Psoas muscle (tissue), 8 donors: ENCODE data around the gene MRPL41. TPM values are rescaled to one million over a fixed set of nuclear protein-coding genes. Genes with fewer than 3 reads are reported as not detected.

Source experiments
- ATAC-seq, 4 donors: fragments of 200-7000 bp; cut with Tn5 transposase; one replicate each; pipeline ENCODE4 v1.9.1; 2020; ENCODE audit warnings: moderate library complexity in 3 of 4, mild to moderate bottlenecking in 2 of 4
- DNase-seq, 2 donors: peaks; one replicate each; pipeline ENCODE4 v3.0.0-alpha.2; 2020
- H3K27ac ChIP-seq: fragments of 200-600 bp; one replicate; pipeline ENCODE4 v1.8.0; 2022
- H3K27me3 ChIP-seq, 3 donors: fragments of 200-600 bp in 1 of 3; one replicate each; pipeline versions ENCODE4 v1.6.1 to v1.8.0; 2013 to 2022; ENCODE audit warnings: low read length in 2 of 3, mild to moderate bottlenecking in 2 of 3, moderate library complexity in 1 of 3; ENCODE audit not compliant: insufficient read depth in 3 of 3
- H3K36me3 ChIP-seq, 2 donors: fragments of 200-600 bp in 1 of 2; one replicate each; pipeline versions ENCODE4 v1.6.1 to v1.8.0; 2013 to 2022; ENCODE audit warnings: low read depth in 1 of 2, mild to moderate bottlenecking in 1 of 2, moderate library complexity in 1 of 2; ENCODE audit not compliant: insufficient read depth in 1 of 2
- H3K4me1 ChIP-seq: fragments of 200-600 bp; one replicate; pipeline ENCODE4 v1.8.0; 2022
- H3K4me3 ChIP-seq: fragments of 200-600 bp; one replicate; pipeline ENCODE4 v1.8.0; 2022; ENCODE audit warnings: mild to moderate bottlenecking
- H3K9me3 ChIP-seq: fragments of 200-600 bp; one replicate; pipeline ENCODE4 v1.8.0; 2022
- CTCF ChIP-seq: fragments of 200-600 bp; IDR thresholded peaks from one replicate; pipeline ENCODE4 v1.8.0; 2022; ENCODE audit warnings: antibody characterized with exemption
- WGBS, 3 donors: extraction: QIAGEN DNeasy Blood & Tissue Kit; methylation state at CpG; one replicate each; pipeline versions ENCODE4 v1.1.6 to v1.1.7; 2013; 5-methylcytosine and 5-hydroxymethylcytosine counted together
- intact Hi-C, 2 donors: fragments of 100-400 bp; cut with DNase I; formaldehyde crosslinking; loops; one replicate each; pipeline versions ENCODE4 v1.11.0 to v1.14.2; 2022
- polyA plus RNA-seq, 3 donors: library from polyadenylated mRNA; stranded (reverse); fragments of 200-250 nt; gene quantifications; one replicate each; pipeline ENCODE4 v1.2.3, GENCODE V29; 2013
- total RNA-seq, 4 donors: library from RNA; stranded (reverse); fragmentation: NEBNext Ultra II Directional in 2 of 4; extraction: Animal tissue kit (Norgen Biotek cat#: 25700) in 2 of 4; gene quantifications; one replicate each; pipeline versions ENCODE4 v1.2.1 to v1.2.4, GENCODE V29; 2021 to 2023
- donor health status: healthy with polysubstance abuse.
- donor health status: DM: no; HTN: no; CAD: no; lungs with moderate emphysema.
- donor health status: Bipolar disorder and iron deficiency.
- donor health status: healthy.
- donor health status: DM: yes; HTN: yes; CAD: no.
- donor health status: DM: no; HTN: no; CAD: no.
- donor health status: DM: no; HTN: no; CAD: no.
- donor health status: DM: yes; HTN: yes; CAD: no.

Gene MRPL41
- total and polyA plus RNA-seq, 7 donors, result 78.0 to 226 (median 120) TPM

DNA sequence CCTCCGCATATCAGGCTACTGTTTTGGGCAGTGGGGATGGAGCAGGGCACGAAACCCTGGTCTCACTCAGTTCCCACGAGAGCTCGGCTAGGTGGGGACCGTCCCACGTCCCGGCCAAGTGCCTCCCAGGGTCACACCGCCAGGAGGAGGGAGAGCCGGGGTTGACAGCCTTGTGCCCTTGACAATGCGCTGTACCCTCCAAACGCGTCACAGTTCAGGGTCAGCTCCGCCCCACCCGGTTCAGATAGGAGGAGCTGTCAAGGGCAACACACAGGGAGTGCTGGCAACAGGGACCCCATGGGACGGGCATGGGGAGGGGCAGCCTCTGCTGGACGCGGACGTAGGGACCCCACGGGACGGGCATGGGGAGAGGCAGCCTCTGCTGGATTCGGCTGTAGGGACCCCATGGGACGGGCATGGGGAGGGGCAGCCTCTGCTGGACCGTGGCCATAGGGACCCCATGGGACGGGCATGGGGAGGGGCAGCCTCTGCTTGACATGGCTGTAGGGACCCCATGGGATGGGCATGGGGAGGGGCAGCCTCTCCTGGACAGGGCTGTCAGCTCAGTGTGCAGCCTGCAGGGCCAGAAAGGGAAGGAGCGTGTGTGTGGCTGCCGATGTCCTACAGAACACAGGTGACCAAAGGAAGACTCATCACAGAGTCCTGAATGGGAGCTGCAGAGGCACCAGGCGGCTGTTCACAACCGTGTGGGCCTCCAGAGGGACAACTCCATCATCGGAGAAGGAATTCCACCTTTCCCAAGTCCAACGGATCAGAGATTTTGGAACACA lies 30.9 kb upstream of the MRPL41 start:
- intact Hi-C loops, result loop anchor here in 1 of 2 donors (5.0 to 10.0 kb wide), 2 partner anchors 99 to 226 kb away; partner anchors contain the start of genes EXD3 and NOXA1
- Histone ChIP-seq H3K36me3 (peaks cover 0 to 29% of the 10 kb centered on the region in 2 donors), H3K9me3 (no peaks in the 10 kb centered on the region), H3K4me1 (peaks cover 4% of the 10 kb centered on the region), H3K27ac (no peak overlapping the region), H3K4me3 (no peak overlapping the region), H3K27me3 (no peaks in the 10 kb centered on the region)
- TF ChIP-seq CTCF, result no peak
- WGBS, 3 donors, result 77 to 81% (median 77%) methylated on average over 28 to 30 of the region's 30 CpGs
- no peak for DNase-seq
- no peak for ATAC-seq

GRCh38 chr9:137521405-137521985 lies 30.2 kb upstream of the MRPL41 start:
- Histone ChIP-seq H3K27me3 (no peaks in the 10 kb centered on the region), H3K27ac (no peak overlapping the region), H3K36me3 (peaks cover 0 to 29% of the 10 kb centered on the region in 2 donors), H3K4me3 (no peak overlapping the region), H3K9me3 (no peaks in the 10 kb centered on the region), H3K4me1 (peaks cover 4% of the 10 kb centered on the region)
- no peak for TF ChIP-seq CTCF
- intact Hi-C loops, result loop anchor here in 1 of 2 donors (5.0 to 10.0 kb wide), 2 partner anchors 99 to 227 kb away; partner anchors contain the start of genes EXD3 and NOXA1
- 48 to 63% (median 58%) methylated on average over 18 of the region's 18 CpGs for WGBS, 3 donors
- no peak for DNase-seq
- ATAC-seq, result peak in 3 of 4 donors; percentile 34 to 48 (median 41)

DNA sequence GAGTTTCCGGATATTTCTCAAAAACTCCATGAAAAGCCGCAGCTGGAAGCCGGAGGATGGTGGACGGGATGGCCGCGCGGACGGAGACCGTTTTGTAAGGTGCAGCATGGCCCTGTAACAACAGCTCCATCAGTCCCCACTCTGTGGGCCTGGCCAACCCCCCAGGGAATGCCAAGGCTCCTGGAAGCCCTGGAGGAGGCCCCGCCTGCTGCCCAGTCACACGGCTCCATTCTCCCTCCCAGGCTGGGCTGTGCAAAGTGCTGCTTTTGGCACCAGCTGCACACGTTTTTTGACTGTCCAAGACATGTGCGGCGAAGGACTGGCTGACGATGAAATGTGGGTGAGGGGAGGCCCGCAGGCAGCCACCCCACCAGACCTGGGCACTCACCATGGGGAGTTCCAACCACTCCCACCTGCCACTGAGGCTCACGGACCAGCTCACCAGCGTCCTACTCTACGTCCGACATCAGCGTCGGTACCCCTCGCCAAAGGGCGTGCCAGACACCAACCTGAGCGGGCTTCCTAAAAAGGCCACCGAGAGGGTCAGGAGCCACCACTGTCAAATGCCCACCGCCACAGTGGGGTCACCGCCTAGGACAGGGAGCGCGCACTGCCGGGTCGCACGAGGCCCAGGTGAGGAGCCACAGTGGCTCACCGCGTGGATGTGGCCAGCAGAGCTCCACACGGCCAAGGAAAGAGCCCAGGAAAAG lies 28.8 kb upstream of the MRPL41 start:
- ATAC-seq (no peak), DNase-seq (no peak)
- intact Hi-C loops, result loop anchor here in 1 of 2 donors (5.0 to 10.0 kb wide), 2 partner anchors 101 to 228 kb away; partner anchors contain the start of genes EXD3 and NOXA1
- Histone ChIP-seq H3K9me3 (no peaks in the 10 kb centered on the region), H3K36me3 (peaks cover 0 to 29% of the 10 kb centered on the region in 2 donors), H3K27me3 (no peaks in the 10 kb centered on the region), H3K27ac (no peak overlapping the region), H3K4me1 (peaks cover 4% of the 10 kb centered on the region), H3K4me3 (no peak overlapping the region)
- TF ChIP-seq CTCF, result no peak
- 90 to 94% (median 92%) methylated on average over 36 of the region's 36 CpGs for WGBS, 3 donors

DNA sequence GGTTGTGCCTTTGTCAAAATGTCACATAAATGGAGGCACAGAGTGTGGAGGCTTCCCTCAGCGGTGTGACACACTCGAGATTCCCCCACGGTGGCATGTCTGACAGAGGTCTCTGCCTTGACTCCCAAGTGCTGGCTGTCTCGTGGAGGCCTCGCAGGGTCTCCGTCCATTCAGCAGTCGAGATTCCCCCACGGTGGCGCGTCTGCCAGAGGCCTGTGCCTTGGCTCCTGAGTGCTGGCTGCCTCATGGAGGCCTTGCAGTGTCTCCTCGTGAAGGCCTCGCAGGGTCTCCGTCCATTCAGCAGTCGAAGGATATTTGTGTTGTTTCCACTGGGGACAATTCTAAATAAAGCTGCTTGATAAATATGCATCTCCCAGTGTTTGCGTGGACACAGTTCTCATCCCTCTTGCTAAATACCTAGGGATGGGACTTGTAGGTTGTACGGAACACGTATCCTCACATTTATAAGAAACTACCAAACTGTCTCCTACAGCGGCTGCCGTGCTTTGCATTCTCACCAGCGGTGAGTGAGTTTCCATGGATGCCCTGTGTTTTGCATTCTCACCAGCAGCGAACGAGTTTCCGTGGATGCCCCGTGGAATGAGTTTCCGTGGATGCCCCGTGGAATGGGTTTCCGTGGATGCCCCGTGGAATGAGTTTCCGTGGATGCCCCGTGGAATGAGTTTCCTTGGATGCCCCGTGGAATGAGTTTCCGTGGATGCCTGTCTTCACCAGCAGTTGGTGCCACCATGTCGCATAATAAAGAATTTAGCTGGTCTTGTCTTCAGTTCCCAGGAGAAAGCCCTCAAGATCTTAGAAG lies 27.3 kb upstream of the MRPL41 start:
- H3K27ac ChIP-seq, result no peak overlapping the region
- no peaks in the 10 kb centered on the region for H3K27me3 ChIP-seq
- H3K4me1 ChIP-seq, result peaks cover 4% of the 10 kb centered on the region
- no peak for TF ChIP-seq CTCF
- intact Hi-C loops, result loop anchor here in 1 of 2 donors (5.0 to 10.0 kb wide), 2 partner anchors 102 to 230 kb away; partner anchors contain the start of genes EXD3 and NOXA1
- H3K36me3 ChIP-seq, result peaks cover 0 to 29% of the 10 kb centered on the region in 2 donors
- no peaks in the 10 kb centered on the region for H3K9me3 ChIP-seq
- no peak for ATAC-seq
- WGBS, 3 donors, result 94 to 97% (median 95%) methylated on average over 33 of the region's 33 CpGs
- no peak for DNase-seq
- no peak overlapping the region for H3K4me3 ChIP-seq
